HEK293 (cell line): ENCODE results near the gene ARMC7.

Source experiments
- SETDB1 ChIP-seq: IDR thresholded peaks from one replicate; pipeline ENCODE4 v1.6.1; 2017; ENCODE audit warnings: mild to moderate bottlenecking, low read length, moderate library complexity, mixed read lengths; ENCODE audit not compliant: insufficient read length
- ZBTB8A ChIP-seq: fragments of 450-650 bp; formaldehyde crosslinking; IDR thresholded peaks from 2 replicates; pipeline ENCODE4 v1.5.1; 2016; ENCODE audit warnings: missing biosample characterization, missing genetic modification characterization
- ZNF274 ChIP-seq, 2 experiments: fragments of 200-500 bp in 1 of 2; fragments of 450-650 bp in 1 of 2; sonication (Bioruptor generic) in 1 of 2; formaldehyde crosslinking in 1 of 2; IDR thresholded peaks; 2 replicates each; pipeline versions ENCODE4 v1.5.1 to v1.6.1; 2014 to 2016; ENCODE audit warnings: borderline replicate concordance in 1 of 2, inconsistent platforms in 1 of 2, low read length in 1 of 2, missing biosample characterization in 1 of 2, missing genetic modification characterization in 1 of 2
- ZNF292 ChIP-seq: fragments of 450-650 bp; formaldehyde crosslinking; IDR thresholded peaks from 2 replicates; pipeline ENCODE4 v1.5.1; 2016; ENCODE audit warnings: low read depth, missing biosample characterization, missing genetic modification characterization, borderline replicate concordance
- ZNF362 ChIP-seq: fragments of 450-650 bp; formaldehyde crosslinking; IDR thresholded peaks from 2 replicates; pipeline ENCODE4 v1.5.1; 2016; ENCODE audit warnings: missing biosample characterization, missing genetic modification characterization
- ZNF398 ChIP-seq: fragments of 450-650 bp; formaldehyde crosslinking; IDR thresholded peaks from 2 replicates; pipeline ENCODE4 v1.5.1; 2017; ENCODE audit warnings: missing biosample characterization, missing genetic modification characterization
- ZNF544 ChIP-seq: fragments of 450-650 bp; formaldehyde crosslinking; IDR thresholded peaks from 2 replicates; pipeline ENCODE4 v1.5.0; 2017; ENCODE audit warnings: missing biosample characterization, missing genetic modification characterization
- ZNF707 ChIP-seq: fragments of 450-650 bp; formaldehyde crosslinking; IDR thresholded peaks from 2 replicates; pipeline ENCODE4 v1.5.1; 2016; ENCODE audit warnings: missing biosample characterization, missing genetic modification characterization
- ZNF768 ChIP-seq: fragments of 450-650 bp; formaldehyde crosslinking; IDR thresholded peaks from 2 replicates; pipeline ENCODE4 v1.5.1; 2018; ENCODE audit warnings: missing biosample characterization, mild to moderate bottlenecking, missing genetic modification characterization
- TF ChIP-seq, protein P1 (sequence below): fragments of 450-650 bp; formaldehyde crosslinking; IDR thresholded peaks from 2 replicates; pipeline ENCODE4 v1.5.1; 2016; ENCODE audit warnings: missing biosample characterization, missing genetic modification characterization

GRCh38 chr17:75088465-75089417 is 21.0 kb upstream of the ARMC7 start:
- no peak for TF ChIP-seq ZNF768 (tag by site-specific recombination)
- TF ChIP-seq ZNF544 (tag by site-specific recombination), result no peak
- TF ChIP-seq ZNF274 (IDR thresholded peaks at IDR 0.05; ENCODE audit: low read length), result no peak
- TF ChIP-seq ZNF274 (tag by site-specific recombination; IDR thresholded peaks at IDR 0.05; ENCODE audit: borderline replicate concordance), result no peak
- TF ChIP-seq, protein P1, sequence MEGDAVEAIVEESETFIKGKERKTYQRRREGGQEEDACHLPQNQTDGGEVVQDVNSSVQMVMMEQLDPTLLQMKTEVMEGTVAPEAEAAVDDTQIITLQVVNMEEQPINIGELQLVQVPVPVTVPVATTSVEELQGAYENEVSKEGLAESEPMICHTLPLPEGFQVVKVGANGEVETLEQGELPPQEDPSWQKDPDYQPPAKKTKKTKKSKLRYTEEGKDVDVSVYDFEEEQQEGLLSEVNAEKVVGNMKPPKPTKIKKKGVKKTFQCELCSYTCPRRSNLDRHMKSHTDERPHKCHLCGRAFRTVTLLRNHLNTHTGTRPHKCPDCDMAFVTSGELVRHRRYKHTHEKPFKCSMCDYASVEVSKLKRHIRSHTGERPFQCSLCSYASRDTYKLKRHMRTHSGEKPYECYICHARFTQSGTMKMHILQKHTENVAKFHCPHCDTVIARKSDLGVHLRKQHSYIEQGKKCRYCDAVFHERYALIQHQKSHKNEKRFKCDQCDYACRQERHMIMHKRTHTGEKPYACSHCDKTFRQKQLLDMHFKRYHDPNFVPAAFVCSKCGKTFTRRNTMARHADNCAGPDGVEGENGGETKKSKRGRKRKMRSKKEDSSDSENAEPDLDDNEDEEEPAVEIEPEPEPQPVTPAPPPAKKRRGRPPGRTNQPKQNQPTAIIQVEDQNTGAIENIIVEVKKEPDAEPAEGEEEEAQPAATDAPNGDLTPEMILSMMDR (tag by site-specific recombination), result no peak
- no peak for TF ChIP-seq ZBTB8A (tag by site-specific recombination)
- TF ChIP-seq ZNF398 (tag by site-specific recombination), result no peak
- no peak for TF ChIP-seq ZNF707 (tag by site-specific recombination)
- TF ChIP-seq ZNF292, result no peak
- TF ChIP-seq ZNF362 (tag by site-specific recombination), result no peak
- no peak for TF ChIP-seq SETDB1
